IPS-20b (cell line): ENCODE measurements around the gene TMEM235.

ENCODE experiments used
- H3K27ac ChIP-seq: one replicate; pipeline ENCODE4 v1.5.1; 2013; ENCODE audit warnings: low read length
- H3K27me3 ChIP-seq: 2 replicates; pipeline ENCODE4 v1.6.1; 2013; ENCODE audit warnings: mild to moderate bottlenecking, low read length, inconsistent platforms; ENCODE audit not compliant: insufficient read depth
- H3K36me3 ChIP-seq: 2 replicates; pipeline ENCODE4 v1.6.1; 2013; ENCODE audit warnings: low read depth, mild to moderate bottlenecking, inconsistent platforms, low read length, moderate library complexity; ENCODE audit not compliant: insufficient read depth
- H3K4me1 ChIP-seq: 2 replicates; pipeline ENCODE4 v1.6.1; 2013; ENCODE audit warnings: mild to moderate bottlenecking, control low read depth, inconsistent platforms, low read length, moderate library complexity; ENCODE audit not compliant: insufficient read depth
- H3K4me3 ChIP-seq: 2 replicates; pipeline ENCODE4 v1.5.1; 2013; ENCODE audit warnings: mild to moderate bottlenecking, low read length, inconsistent platforms
- H3K9ac ChIP-seq: 2 replicates; pipeline ENCODE4 v1.6.1; 2013; ENCODE audit warnings: low read depth, mild to moderate bottlenecking, inconsistent platforms, low read length, moderate library complexity
- H3K9me3 ChIP-seq: 2 replicates; pipeline ENCODE4 v1.6.1; 2013; ENCODE audit warnings: mild to moderate bottlenecking, low read depth, low read length, inconsistent platforms; ENCODE audit not compliant: insufficient read depth

The TMEM235 gene

GRCh38 chr17:78242024-78242742 lies 10.8 kb downstream of the TMEM235 start:
- H3K36me3 ChIP-seq = no peaks in the 10 kb centered on the region
- H3K27me3 ChIP-seq = no peaks in the 10 kb centered on the region
- H3K9me3 ChIP-seq = no peaks in the 10 kb centered on the region
- H3K4me3 ChIP-seq = no peak overlapping the region
- no peaks in the 10 kb centered on the region for H3K4me1 ChIP-seq
- H3K27ac ChIP-seq = no peak overlapping the region
- H3K9ac ChIP-seq = no peak overlapping the region

GRCh38 chr17:78247304-78247703 lies 15.9 kb downstream of the TMEM235 start:
- Histone ChIP-seq H3K9ac (no peak overlapping the region), H3K4me1 (peaks cover 4% of the 10 kb centered on the region; the same call in 1 of the 2 replicates), H3K4me3 (no peak overlapping the region), H3K27me3 (no peaks in the 10 kb centered on the region), H3K36me3 (no peaks in the 10 kb centered on the region), H3K9me3 (no peaks in the 10 kb centered on the region), H3K27ac (no peak overlapping the region)

- H3K36me3 ChIP-seq = no peaks in the 10 kb centered on the region
- no peaks in the 10 kb centered on the region for H3K27me3 ChIP-seq
- H3K4me1 ChIP-seq = peaks cover 7% of the 10 kb centered on the region; the same call in 1 of the 2 replicates
- H3K9ac ChIP-seq = no peak overlapping the region
- H3K27ac ChIP-seq = no peak overlapping the region
- no peak overlapping the region for H3K4me3 ChIP-seq
- H3K9me3 ChIP-seq = no peaks in the 10 kb centered on the region
Observed at GRCh38 chr17:78248051-78248914, 16.9 kb downstream of the TMEM235 start.

GRCh38 chr17:78249074-78249817 lies 17.8 kb downstream of the TMEM235 start:
- Histone ChIP-seq H3K36me3 (no peaks in the 10 kb centered on the region), H3K27ac (no peak overlapping the region), H3K27me3 (no peaks in the 10 kb centered on the region), H3K4me3 (no peak overlapping the region), H3K4me1 (peaks cover 8% of the 10 kb centered on the region; the same call in 1 of the 2 replicates), H3K9me3 (no peaks in the 10 kb centered on the region), H3K9ac (no peak overlapping the region)

GRCh38 chr17:78249818-78250806 lies 18.7 kb downstream of the TMEM235 start:
- no peak overlapping the region for H3K27ac ChIP-seq
- no peaks in the 10 kb centered on the region for H3K9me3 ChIP-seq
- peaks cover 8% of the 10 kb centered on the region; the same call in 1 of the 2 replicates for H3K4me1 ChIP-seq
- no peak overlapping the region for H3K9ac ChIP-seq
- H3K27me3 ChIP-seq = no peaks in the 10 kb centered on the region
- H3K4me3 ChIP-seq = no peak overlapping the region
- no peaks in the 10 kb centered on the region for H3K36me3 ChIP-seq

GRCh38 chr17:78250891-78251772 lies 19.7 kb downstream of the TMEM235 start:
- Histone ChIP-seq H3K27ac (no peak overlapping the region), H3K4me1 (peaks cover 8% of the 10 kb centered on the region; the same call in 1 of the 2 replicates), H3K4me3 (no peak overlapping the region), H3K9me3 (no peaks in the 10 kb centered on the region), H3K36me3 (no peaks in the 10 kb centered on the region), H3K9ac (no peak overlapping the region), H3K27me3 (no peaks in the 10 kb centered on the region)

GRCh38 chr17:78251773-78252103 lies 20.3 kb downstream of the TMEM235 start:
- no peaks in the 10 kb centered on the region for H3K27me3 ChIP-seq
- no peaks in the 10 kb centered on the region for H3K9me3 ChIP-seq
- no peak overlapping the region for H3K27ac ChIP-seq
- no peaks in the 10 kb centered on the region for H3K36me3 ChIP-seq
- H3K9ac ChIP-seq = no peak overlapping the region
- peaks cover 12% of the 10 kb centered on the region; the same call in 1 of the 2 replicates for H3K4me1 ChIP-seq
- no peak overlapping the region for H3K4me3 ChIP-seq

- Histone ChIP-seq H3K27me3 (no peaks in the 10 kb centered on the region), H3K9me3 (no peaks in the 10 kb centered on the region), H3K9ac (no peak overlapping the region), H3K4me3 (no peak overlapping the region), H3K36me3 (no peaks in the 10 kb centered on the region), H3K27ac (no peak overlapping the region), H3K4me1 (peaks cover 16% of the 10 kb centered on the region; the same call in 1 of the 2 replicates)
Observed at GRCh38 chr17:78252111-78252634, 20.7 kb downstream of the TMEM235 start.

GRCh38 chr17:78252701-78253635 lies 21.5 kb downstream of the TMEM235 start:
- H3K36me3 ChIP-seq = no peaks in the 10 kb centered on the region
- no peak overlapping the region for H3K9ac ChIP-seq
- no peak overlapping the region for H3K4me3 ChIP-seq
- H3K27ac ChIP-seq = no peak overlapping the region
- no peaks in the 10 kb centered on the region for H3K27me3 ChIP-seq
- H3K9me3 ChIP-seq = no peaks in the 10 kb centered on the region
- H3K4me1 ChIP-seq = peaks cover 20% of the 10 kb centered on the region
